GM21526 (cell line): ENCODE measurements around the gene GJA10.

Experiments used
- ATAC-seq: cut with Tn5 transposase; IDR thresholded peaks from one replicate; pipeline ENCODE4 v1.9.1; 2021; ENCODE audit warnings: moderate library complexity; ENCODE audit not compliant: unreplicated experiment, low FRiP score

GJA10 gene

GRCh38 chr6:89916136-89916920 is 22.1 kb downstream of the GJA10 start:
- ATAC-seq: no peak

GRCh38 chr6:89917216-89917615 is 22.9 kb downstream of the GJA10 start:
- ATAC-seq: no peak

GRCh38 chr6:89917801-89918366 is 23.6 kb downstream of the GJA10 start:
- no peak for ATAC-seq

GRCh38 chr6:89921197-89921596 is 26.9 kb downstream of the GJA10 start:
- no peak for ATAC-seq

DNA sequence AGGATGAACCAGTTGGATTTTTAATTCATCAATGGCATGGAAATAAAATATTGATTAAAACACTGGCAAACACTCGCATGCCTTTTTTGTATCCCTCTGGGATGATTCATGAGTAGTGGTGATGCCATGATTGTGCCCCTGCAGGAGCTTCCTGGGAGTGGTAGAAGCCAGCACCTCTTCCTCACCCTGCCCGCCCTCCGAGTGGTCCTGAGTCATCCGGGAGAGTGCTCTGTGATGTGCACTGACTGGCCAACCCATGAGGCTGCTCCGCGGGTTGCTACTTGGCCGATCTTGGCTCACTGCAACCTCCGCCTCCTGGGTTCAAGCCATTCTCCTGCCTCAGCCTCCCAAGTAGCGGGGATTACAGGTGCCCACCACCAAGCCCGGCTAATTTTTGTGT is 27.4 kb downstream of the GJA10 start:
- ATAC-seq: no peak

DNA sequence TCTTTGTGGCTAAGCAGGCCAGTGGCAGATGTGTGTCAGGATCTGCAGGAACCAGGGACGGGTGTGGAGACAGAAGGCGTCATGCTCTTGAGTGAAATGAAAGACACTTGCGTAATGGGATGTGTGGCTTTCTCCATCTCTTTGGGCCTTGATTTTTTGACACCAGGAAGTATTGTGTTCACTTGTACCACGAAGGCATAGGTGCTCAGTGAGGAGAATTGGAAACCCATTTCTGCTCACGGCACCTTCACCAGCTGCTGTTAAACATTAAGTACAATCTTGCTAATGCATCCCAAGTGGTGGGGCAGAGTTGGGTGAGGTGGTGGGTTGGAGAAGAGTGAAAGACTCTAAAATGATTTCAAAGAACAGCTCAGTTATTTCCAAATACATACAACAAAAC is 30.0 kb downstream of the GJA10 start:
- ATAC-seq: no peak

DNA sequence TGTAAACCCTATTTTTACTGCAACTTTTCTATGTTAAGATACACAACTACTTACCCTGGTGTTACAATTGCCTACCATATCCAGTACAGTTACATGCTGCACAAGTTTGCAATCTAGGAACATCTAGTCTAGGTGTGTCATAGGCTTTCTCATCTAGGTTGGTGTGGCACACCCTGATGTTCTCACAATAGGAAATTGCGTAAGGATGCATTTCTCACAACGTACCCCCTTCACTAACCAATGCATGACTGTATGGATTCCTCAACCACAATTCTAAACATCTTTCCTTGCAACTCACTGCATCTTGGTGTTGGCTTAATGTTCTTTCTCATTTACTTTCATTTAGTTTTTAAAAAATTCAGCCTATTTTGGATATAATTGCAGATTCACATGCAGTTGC is 31.6 kb downstream of the GJA10 start:
- no peak for ATAC-seq

DNA sequence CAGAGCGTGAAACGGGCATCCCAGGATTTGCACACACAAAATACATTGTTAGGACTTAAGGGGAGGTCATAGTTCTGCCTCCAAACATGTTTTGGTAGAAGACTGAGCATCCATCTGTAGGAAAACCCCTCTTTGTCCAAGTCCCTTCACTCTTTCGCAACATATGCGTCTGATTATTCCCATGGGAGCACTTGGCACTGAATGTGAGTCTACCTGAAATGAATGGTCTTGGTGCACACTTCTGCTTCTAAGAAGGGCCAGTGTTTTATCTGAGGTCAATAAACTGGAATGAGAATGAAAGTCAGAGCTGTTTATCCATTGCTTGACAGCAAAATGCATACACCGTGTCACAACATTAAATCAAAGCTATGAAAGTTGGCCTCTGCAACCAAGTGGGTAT is 33.0 kb downstream of the GJA10 start:
- ATAC-seq: no peak

DNA sequence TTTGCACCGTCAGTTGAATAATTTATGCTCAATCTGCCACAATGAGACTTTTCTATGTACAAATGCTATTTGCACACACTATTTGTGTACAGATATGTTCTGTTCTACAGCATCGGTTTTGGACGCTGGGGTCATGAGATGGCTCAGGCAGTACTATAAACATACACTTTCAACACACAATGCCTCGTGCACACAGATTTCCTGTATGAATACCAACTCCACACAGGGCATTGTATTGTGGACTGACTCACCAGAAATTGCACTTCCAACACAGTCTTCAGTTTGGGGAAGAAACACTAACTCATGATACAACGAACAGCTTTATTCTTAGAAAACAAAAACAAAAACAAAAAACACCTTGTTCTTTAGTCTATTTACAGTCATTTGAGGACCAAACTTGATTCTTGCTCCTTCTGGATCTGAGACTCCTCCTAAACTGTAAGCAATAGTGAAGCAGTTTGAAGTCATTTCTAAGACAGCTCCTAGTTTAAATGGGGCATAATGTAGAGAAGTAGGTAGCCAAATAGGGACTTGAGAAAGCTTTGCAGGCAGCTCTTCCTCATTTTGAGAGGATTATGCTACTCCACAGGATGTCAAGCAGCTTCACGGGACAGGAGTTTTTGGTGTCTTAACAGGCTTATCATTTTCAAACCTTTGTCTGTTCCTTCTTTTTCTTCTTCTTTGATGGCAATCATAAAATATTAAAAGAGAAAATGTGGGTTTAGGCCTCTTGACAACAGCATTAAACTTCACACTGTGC is 33.7 kb downstream of the GJA10 start:
- no peak for ATAC-seq

DNA sequence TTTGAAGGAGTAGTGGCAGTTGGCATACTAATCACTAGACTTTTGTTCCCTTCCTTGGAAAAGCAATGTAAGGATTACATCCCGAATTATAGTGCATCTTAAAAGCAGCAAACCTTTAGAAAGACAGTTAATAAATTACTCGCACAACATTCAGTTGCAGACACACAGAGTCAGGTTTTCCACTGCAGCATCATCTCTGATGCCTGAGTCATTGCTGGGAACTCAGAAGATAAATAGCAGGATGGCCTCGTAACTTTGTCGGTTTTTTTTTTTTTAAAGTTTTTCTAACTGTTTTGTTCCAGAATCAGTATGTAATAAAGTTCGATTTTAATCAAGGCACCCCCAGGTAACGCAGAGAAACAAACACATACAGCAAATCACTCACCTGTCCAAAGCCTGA is 34.3 kb downstream of the GJA10 start:
- ATAC-seq: no peak

GRCh38 chr6:89930789-89931188 is 36.5 kb downstream of the GJA10 start:
- no peak for ATAC-seq

GRCh38 chr6:89932245-89932802 is 38.1 kb downstream of the GJA10 start:
- no peak for ATAC-seq

- no peak for ATAC-seq
Observed at GRCh38 chr6:89934685-89935366, 40.6 kb downstream of the GJA10 start.

- ATAC-seq: no peak
Observed at GRCh38 chr6:89936177-89936576, 41.9 kb downstream of the GJA10 start.

GRCh38 chr6:89938014-89938413 is 43.7 kb downstream of the GJA10 start:
- ATAC-seq: no peak

GRCh38 chr6:89939144-89939543 is 44.9 kb downstream of the GJA10 start:
- ATAC-seq: no peak

- ATAC-seq: peak; percentile 76
Observed at GRCh38 chr6:89940225-89941027, 46.2 kb downstream of the GJA10 start.

GRCh38 chr6:89941031-89941762 is 46.9 kb downstream of the GJA10 start:
- no peak for ATAC-seq

- no peak for ATAC-seq
Observed at GRCh38 chr6:89941763-89942497, 47.7 kb downstream of the GJA10 start.
